Peyer's patch (tissue), 4 donors: ENCODE measurements around the gene MRM1.

Experiments
- POLR2A ChIP-seq, 2 donors: fragments of 450-650 bp; IDR thresholded peaks; one replicate each; pipeline ENCODE4 v1.5.1; 2017; ENCODE audit warnings: antibody characterized with exemption in 2 of 2, mild to moderate bottlenecking in 2 of 2, moderate library complexity in 2 of 2
- TF ChIP-seq, protein P1 (sequence below), 6 experiments: fragments of 450-650 bp in 4 of 6; fragments of 200-600 bp in 2 of 6; sonication (generic) in 1 of 6; IDR thresholded peaks; one replicate each; pipeline ENCODE4 v1.5.1; 2017 to 2019; ENCODE audit warnings: antibody characterized with exemption in 6 of 6, mild to moderate bottlenecking in 3 of 6, moderate library complexity in 1 of 6

DNA sequence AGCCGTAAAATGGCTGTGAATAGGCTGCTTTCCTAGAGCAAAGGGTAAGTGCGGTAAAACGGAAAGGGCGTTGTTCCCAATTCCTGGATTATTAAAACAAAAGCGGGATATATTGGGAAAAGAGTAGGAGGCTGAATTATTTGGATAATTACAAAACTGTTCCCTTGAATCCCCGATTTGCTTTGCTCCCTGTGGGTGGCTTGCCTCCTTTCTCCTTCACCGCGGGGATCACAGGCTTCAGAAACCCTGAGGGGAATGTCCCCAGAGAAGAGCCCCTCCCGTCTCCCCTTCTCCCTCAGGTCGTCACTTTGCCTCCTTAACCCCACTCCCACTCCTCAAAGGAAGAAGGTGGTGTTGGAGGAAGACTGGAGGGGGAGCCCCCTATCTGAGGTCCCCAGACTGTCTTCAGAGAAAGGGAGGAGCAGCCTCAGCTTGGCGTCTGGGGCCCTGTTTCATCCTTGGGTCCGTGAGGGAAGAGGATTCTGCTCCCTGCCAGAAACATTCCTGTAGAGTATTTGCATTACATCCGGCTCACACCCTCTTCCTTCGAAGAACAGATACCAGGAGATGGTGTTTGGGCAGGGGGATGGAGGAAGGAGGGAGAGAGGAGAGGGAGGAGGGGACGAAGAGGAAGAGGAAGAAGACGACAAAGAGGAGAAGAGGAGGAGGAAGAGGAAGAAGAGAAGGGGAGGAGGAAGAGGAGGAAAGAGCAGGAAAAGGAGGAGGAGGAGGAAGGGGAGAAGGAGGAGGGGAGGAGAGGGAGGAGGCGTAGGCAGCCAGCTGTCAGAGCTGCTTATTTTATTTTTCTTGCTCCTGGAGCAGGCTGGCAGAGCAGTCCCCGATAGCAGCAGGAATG, 31.8 kb downstream of the MRM1 start:
- TF ChIP-seq, protein P1, sequence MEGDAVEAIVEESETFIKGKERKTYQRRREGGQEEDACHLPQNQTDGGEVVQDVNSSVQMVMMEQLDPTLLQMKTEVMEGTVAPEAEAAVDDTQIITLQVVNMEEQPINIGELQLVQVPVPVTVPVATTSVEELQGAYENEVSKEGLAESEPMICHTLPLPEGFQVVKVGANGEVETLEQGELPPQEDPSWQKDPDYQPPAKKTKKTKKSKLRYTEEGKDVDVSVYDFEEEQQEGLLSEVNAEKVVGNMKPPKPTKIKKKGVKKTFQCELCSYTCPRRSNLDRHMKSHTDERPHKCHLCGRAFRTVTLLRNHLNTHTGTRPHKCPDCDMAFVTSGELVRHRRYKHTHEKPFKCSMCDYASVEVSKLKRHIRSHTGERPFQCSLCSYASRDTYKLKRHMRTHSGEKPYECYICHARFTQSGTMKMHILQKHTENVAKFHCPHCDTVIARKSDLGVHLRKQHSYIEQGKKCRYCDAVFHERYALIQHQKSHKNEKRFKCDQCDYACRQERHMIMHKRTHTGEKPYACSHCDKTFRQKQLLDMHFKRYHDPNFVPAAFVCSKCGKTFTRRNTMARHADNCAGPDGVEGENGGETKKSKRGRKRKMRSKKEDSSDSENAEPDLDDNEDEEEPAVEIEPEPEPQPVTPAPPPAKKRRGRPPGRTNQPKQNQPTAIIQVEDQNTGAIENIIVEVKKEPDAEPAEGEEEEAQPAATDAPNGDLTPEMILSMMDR (IDR thresholded peaks at IDR 0.05): no peak
- no peak for TF ChIP-seq POLR2A (IDR thresholded peaks at IDR 0.05)
